ENCODE measurements around the gene PPM1H. TPM values are rescaled to one million over a fixed set of nuclear protein-coding genes. Genes with fewer than 3 reads are reported as not detected.

PPM1H gene
- total RNA-seq, 1 donor from 2014 or later, result 7.2 TPM

GRCh38 chr12:62597253-62597652, 337.7 kb downstream of the PPM1H start:
- DNase-seq (ENCODE audit: extremely low read depth, low read depth, low spot score), result no peak

Other genes starting within 250 kb of the PPM1H start
- not detected in 2 replicates for gene AVPR1A, start 216.1 kb upstream of the PPM1H start, total RNA-seq

All from glomerular endothelial cell (primary cell).